ENCODE results near the gene ATRAID.

Gene ATRAID

GRCh38 chr2:27250652-27251379, 39.0 kb downstream of the ATRAID start:
- H3K4me3 Mint-ChIP-seq: no peak overlapping the region
- no peaks in the 10 kb centered on the region for H3K9me3 Mint-ChIP-seq
- peaks cover 44% of the 10 kb centered on the region for H3K27me3 Mint-ChIP-seq
- ATAC-seq (replicated peaks; ENCODE audit: extremely low read depth, poor library complexity, severe bottlenecking): no peak
- no peak overlapping the region for H3K27ac Mint-ChIP-seq (ENCODE audit: low read depth)
- DNase-seq (ENCODE audit: low spot score in 2 of 2): no peak
- H3K36me3 Mint-ChIP-seq (ENCODE audit: insufficient read depth): no peaks in the 10 kb centered on the region
- no peaks in the 10 kb centered on the region for H3K4me1 Mint-ChIP-seq

GRCh38 chr2:27251766-27252165, 39.9 kb downstream of the ATRAID start:
- H3K27ac Mint-ChIP-seq (ENCODE audit: low read depth): no peak overlapping the region
- H3K4me3 Mint-ChIP-seq: no peak overlapping the region
- no peaks in the 10 kb centered on the region for H3K4me1 Mint-ChIP-seq
- H3K9me3 Mint-ChIP-seq: no peaks in the 10 kb centered on the region
- DNase-seq (ENCODE audit: low spot score in 2 of 2): no peak
- ATAC-seq (replicated peaks; ENCODE audit: extremely low read depth, poor library complexity, severe bottlenecking): no peak
- no peaks in the 10 kb centered on the region for H3K36me3 Mint-ChIP-seq (ENCODE audit: insufficient read depth)
- H3K27me3 Mint-ChIP-seq: peaks cover 53% of the 10 kb centered on the region

GRCh38 chr2:27255187-27255586, 43.3 kb downstream of the ATRAID start:
- H3K9me3 Mint-ChIP-seq: no peaks in the 10 kb centered on the region
- ATAC-seq (replicated peaks; ENCODE audit: extremely low read depth, poor library complexity, severe bottlenecking): no peak
- no peaks in the 10 kb centered on the region for H3K36me3 Mint-ChIP-seq (ENCODE audit: insufficient read depth)
- no peak overlapping the region for H3K27ac Mint-ChIP-seq (ENCODE audit: low read depth)
- H3K4me3 Mint-ChIP-seq: no peak overlapping the region
- peaks cover 78% of the 10 kb centered on the region for H3K27me3 Mint-ChIP-seq
- DNase-seq (ENCODE audit: low spot score in 2 of 2): no peak
- H3K4me1 Mint-ChIP-seq: no peaks in the 10 kb centered on the region

DNA sequence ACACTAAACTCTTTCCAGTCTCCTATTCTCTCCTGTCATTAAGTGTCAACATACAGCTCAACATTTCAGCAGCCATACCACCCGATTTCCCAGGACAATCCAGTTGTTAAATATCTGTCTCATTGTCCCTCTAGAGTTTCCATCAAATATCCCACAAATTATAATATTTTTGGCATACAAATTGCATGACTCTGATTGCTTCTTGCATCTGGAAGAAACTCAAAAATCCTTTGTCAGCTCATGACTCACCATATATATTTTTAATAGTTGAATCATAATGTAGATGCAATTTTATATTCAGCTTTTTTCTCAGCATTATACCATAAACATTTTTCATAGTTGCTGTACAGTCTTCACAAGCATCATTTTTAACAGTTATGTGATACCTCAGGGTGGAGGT, 43.8 kb downstream of the ATRAID start:
- Mint-ChIP-seq H3K4me3 (no peak overlapping the region), H3K27ac (ENCODE audit: low read depth) (no peak overlapping the region), H3K4me1 (no peaks in the 10 kb centered on the region), H3K36me3 (ENCODE audit: insufficient read depth) (no peaks in the 10 kb centered on the region), H3K9me3 (no peaks in the 10 kb centered on the region), H3K27me3 (peaks cover 80% of the 10 kb centered on the region)
- ATAC-seq (replicated peaks; ENCODE audit: extremely low read depth, poor library complexity, severe bottlenecking) (no peak), DNase-seq (ENCODE audit: low spot score in 2 of 2) (no peak)

DNA sequence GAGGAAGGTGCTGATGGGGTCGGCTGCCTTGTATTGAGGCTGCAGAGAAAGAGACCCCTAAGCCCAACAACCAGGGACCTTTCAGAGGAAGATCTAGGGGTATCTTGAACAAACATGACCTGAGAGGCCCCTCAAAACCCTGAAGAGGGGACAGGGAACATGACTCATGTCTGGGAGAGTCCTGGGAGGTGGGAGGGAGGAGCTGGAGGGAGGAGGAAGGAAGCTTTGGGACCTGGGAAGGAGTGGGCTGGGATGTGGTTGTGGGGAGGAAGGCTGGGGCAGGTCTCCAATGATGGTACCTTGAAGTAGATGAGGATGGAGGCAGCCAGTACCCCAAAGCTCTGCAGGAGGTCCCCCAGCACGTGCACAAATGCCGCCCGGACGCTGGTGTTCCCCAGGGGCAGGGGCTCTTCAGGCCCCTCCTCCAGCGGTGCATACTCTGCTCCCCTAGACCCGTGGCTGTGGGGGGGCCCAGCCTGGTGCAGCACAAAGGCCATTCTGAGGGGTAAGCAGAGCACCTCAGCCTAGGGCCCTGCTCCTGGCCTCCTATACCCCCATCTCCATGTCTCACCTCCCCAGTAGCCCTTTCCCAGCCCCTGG, 45.1 kb downstream of the ATRAID start:
- Mint-ChIP-seq H3K36me3 (ENCODE audit: insufficient read depth) (no peaks in the 10 kb centered on the region), H3K27me3 (peaks cover 80% of the 10 kb centered on the region), H3K9me3 (no peaks in the 10 kb centered on the region), H3K4me3 (no peak overlapping the region), H3K4me1 (peaks cover 10% of the 10 kb centered on the region), H3K27ac (ENCODE audit: low read depth) (no peak overlapping the region)
- no peak for ATAC-seq (replicated peaks; ENCODE audit: extremely low read depth, poor library complexity, severe bottlenecking)
- no peak for DNase-seq (ENCODE audit: low spot score in 2 of 2)

DNA sequence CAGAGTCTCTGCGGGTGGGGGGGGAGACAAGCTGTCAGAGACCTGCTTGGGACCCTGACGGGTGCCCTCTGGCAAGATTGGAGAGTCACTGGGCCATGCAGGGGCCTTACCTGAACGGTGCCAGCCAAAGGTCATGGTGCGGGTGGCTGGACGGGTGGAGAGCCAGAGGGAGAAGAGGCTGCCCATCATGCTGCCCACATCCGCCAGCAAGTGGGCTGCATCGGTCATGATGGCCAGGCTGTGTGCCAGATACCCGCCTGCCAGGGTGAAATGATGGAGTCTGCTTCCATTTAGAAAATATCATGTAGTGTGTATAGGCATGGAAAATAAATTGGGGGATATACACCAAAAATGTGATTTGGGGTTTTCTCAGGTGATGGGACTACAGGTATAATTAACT, 46.2 kb downstream of the ATRAID start:
- Mint-ChIP-seq H3K9me3 (no peaks in the 10 kb centered on the region), H3K27ac (ENCODE audit: low read depth) (no peak overlapping the region), H3K4me3 (no peak overlapping the region), H3K4me1 (peaks cover 12% of the 10 kb centered on the region), H3K36me3 (ENCODE audit: insufficient read depth) (no peaks in the 10 kb centered on the region), H3K27me3 (peaks cover 83% of the 10 kb centered on the region)
- no peak for ATAC-seq (replicated peaks; ENCODE audit: extremely low read depth, poor library complexity, severe bottlenecking)
- no peak for DNase-seq (ENCODE audit: low spot score in 2 of 2)

- H3K4me1 Mint-ChIP-seq: peaks cover 26% of the 10 kb centered on the region
- H3K27ac Mint-ChIP-seq (ENCODE audit: low read depth): no peak overlapping the region
- H3K36me3 Mint-ChIP-seq (ENCODE audit: insufficient read depth): no peaks in the 10 kb centered on the region
- peak overlapping the region; percentile 50 for H3K4me3 Mint-ChIP-seq
- ATAC-seq (replicated peaks; ENCODE audit: extremely low read depth, poor library complexity, severe bottlenecking) (no peak), DNase-seq (ENCODE audit: low spot score in 2 of 2) (no peak)
- H3K27me3 Mint-ChIP-seq: peaks cover 76% of the 10 kb centered on the region
- no peaks in the 10 kb centered on the region for H3K9me3 Mint-ChIP-seq
These were observed 49.5 kb downstream of the ATRAID start for GRCh38 chr2:27261241-27261925.

DNA sequence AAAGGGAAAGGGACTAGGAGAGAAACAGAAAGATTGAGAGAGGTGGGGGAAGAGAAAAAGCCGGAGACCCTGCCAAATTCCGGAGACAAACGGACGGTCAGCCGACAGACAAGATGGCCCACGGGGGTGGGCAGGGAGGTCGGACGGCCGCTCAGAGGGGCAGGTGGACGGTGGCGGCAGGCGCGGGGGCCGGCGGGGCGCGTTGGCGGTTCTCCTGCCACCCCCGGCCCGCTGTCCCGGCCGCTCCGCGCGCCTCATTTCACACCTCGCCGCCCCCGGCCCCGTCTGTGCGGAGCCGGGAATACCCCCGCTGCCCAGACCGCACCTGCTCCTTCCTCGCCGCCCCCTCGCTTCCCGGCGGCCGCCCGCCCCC, 50.1 kb downstream of the ATRAID start:
- Mint-ChIP-seq H3K9me3 (no peaks in the 10 kb centered on the region), H3K36me3 (ENCODE audit: insufficient read depth) (no peaks in the 10 kb centered on the region), H3K4me3 (peak overlapping the region; percentile 50), H3K27me3 (peaks cover 71% of the 10 kb centered on the region), H3K4me1 (peaks cover 26% of the 10 kb centered on the region), H3K27ac (ENCODE audit: low read depth) (no peak overlapping the region)
- DNase-seq (ENCODE audit: low spot score in 2 of 2) (no peak), ATAC-seq (replicated peaks; ENCODE audit: extremely low read depth, poor library complexity, severe bottlenecking) (no peak)

DNA sequence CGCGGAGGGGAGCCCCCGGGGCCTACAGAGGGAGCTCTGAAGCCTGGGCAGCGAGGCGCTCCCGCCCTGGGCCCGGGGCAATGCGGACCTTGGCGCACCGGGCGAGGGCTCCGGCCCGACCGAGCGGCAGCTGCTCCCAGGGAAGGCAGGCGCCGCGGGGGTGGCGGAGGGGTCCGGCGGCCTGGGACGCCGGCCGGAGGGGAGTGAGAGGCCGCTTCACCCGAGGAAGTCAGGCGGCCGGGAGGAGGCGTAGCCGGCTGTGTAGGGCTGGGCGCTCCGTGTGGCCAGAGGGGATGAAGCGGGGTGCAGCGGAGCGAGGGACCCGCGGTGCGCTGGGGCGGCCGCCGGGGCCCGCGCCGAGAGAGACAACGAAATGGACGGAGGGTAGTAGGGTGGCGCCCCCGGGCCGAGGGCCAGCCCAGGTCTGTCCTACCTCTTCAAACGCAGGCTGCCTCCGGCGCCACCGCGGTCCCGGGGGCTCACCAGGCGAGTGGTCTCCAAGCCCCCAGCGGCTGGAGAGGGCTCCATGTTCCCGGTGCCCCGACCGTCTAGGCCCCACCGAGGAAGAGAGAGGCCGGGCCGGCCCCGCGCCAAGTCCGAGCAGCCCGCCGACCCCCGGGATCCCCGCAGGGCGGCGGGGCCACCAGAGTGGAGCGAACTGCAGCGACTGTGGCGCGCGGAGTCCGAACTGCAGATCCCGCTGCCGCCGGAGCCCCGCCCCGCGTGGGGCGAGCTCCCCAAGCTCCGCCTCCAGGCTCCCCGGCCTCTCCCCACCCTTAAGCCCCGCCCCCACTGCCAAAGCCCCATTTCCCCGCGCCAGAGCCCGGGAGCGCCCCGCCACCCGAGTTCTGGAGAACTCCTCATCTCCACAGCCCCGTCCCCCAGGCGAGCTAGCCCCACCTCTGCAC, 50.8 kb downstream of the ATRAID start, which contains the start of gene SLC30A3:
Gene SLC30A3 (minus strand): TSS at position 669 of the 908 bp plus-strand sequence. CDS start 141 bp downstream, at position 528.
- Mint-ChIP-seq H3K27ac (ENCODE audit: low read depth) (peak within 1 kb of the TSS; percentile 16), H3K4me1 (peaks cover 26% of the 10 kb centered on the region), H3K36me3 (ENCODE audit: insufficient read depth) (no peaks in the 10 kb centered on the region), H3K9me3 (no peaks in the 10 kb centered on the region), H3K4me3 (peak within 1 kb of the TSS; percentile 85), H3K27me3 (peaks cover 64% of the 10 kb centered on the region)
- DNase-seq (ENCODE audit: low spot score in 2 of 2) (no peak), ATAC-seq (replicated peaks; ENCODE audit: extremely low read depth, poor library complexity, severe bottlenecking) (no peak)

- H3K9me3 Mint-ChIP-seq: no peaks in the 10 kb centered on the region
- peaks cover 26% of the 10 kb centered on the region for H3K4me1 Mint-ChIP-seq
- peaks cover 54% of the 10 kb centered on the region for H3K27me3 Mint-ChIP-seq
- DNase-seq (ENCODE audit: low spot score in 2 of 2) (no peak), ATAC-seq (replicated peaks; ENCODE audit: extremely low read depth, poor library complexity, severe bottlenecking) (no peak)
- H3K4me3 Mint-ChIP-seq: peak overlapping the region; percentile 85
- peak overlapping the region; percentile 16 for H3K27ac Mint-ChIP-seq (ENCODE audit: low read depth)
- no peaks in the 10 kb centered on the region for H3K36me3 Mint-ChIP-seq (ENCODE audit: insufficient read depth)
These were observed 51.7 kb downstream of the ATRAID start for GRCh38 chr2:27263287-27264252.

- no peaks in the 10 kb centered on the region for H3K9me3 Mint-ChIP-seq
- DNase-seq (ENCODE audit: low spot score in 2 of 2): no peak
- no peak overlapping the region for H3K27ac Mint-ChIP-seq (ENCODE audit: low read depth)
- H3K36me3 Mint-ChIP-seq (ENCODE audit: insufficient read depth): no peaks in the 10 kb centered on the region
- H3K4me3 Mint-ChIP-seq: peak overlapping the region; percentile 85
- peaks cover 47% of the 10 kb centered on the region for H3K27me3 Mint-ChIP-seq
- H3K4me1 Mint-ChIP-seq: peaks cover 26% of the 10 kb centered on the region
- ATAC-seq (replicated peaks; ENCODE audit: extremely low read depth, poor library complexity, severe bottlenecking): peak; percentile 39
These were observed 52.5 kb downstream of the ATRAID start for GRCh38 chr2:27264253-27264752.
